A172 (cell line): ENCODE data around the gene CDH16. TPM values are rescaled to one million over a fixed set of nuclear protein-coding genes. Genes with fewer than 3 reads are reported as not detected.
"Not testable (repeated sequence)": the region's sequence is repeated elsewhere in the genome, so short reads cannot be mapped to it uniquely, and the experiment has no call there.

Source experiments
- DNase-seq: peaks from one replicate; pipeline ENCODE4 v3.0.0-alpha.2; 2015; ENCODE audit warnings: low spot score
- total RNA-seq: library from RNA; depleted of rRNA; stranded (reverse); fragments of >200 nt; shearing (Covaris generic); gene quantifications from 2 replicates; pipeline ENCODE4 v1.2.3, GENCODE V29; 2014

Gene CDH16
- total RNA-seq, 1 experiment from 2014 or later = not detected

- no peak for DNase-seq
Observed at GRCh38 chr16:66946974-66947301, 28.3 kb upstream of the CDH16 start.

GRCh38 chr16:66946541-66946940 is 27.9 kb upstream of the CDH16 start:
- DNase-seq = no peak

GRCh38 chr16:66945939-66946338 is 27.3 kb upstream of the CDH16 start:
- no peak for DNase-seq

GRCh38 chr16:66944971-66945370 is 26.3 kb upstream of the CDH16 start:
- not testable (repeated sequence) for DNase-seq

GRCh38 chr16:66944054-66944441 is 25.4 kb upstream of the CDH16 start:
- DNase-seq = no peak

GRCh38 chr16:66943426-66944053 is 24.9 kb upstream of the CDH16 start:
- DNase-seq = no peak

GRCh38 chr16:66942981-66943380 is 24.3 kb upstream of the CDH16 start:
- no peak for DNase-seq

GRCh38 chr16:66940236-66940635 is 21.6 kb upstream of the CDH16 start:
- DNase-seq = no peak

- no peak for DNase-seq
Observed at GRCh38 chr16:66939366-66939765, 20.7 kb upstream of the CDH16 start.

GRCh38 chr16:66937725-66938337 is 19.1 kb upstream of the CDH16 start:
- DNase-seq = no peak

GRCh38 chr16:66936889-66937554 is 18.3 kb upstream of the CDH16 start:
- no peak for DNase-seq

GRCh38 chr16:66936462-66936861 is 17.8 kb upstream of the CDH16 start:
- DNase-seq = no peak

- peak; percentile 47 for DNase-seq
Observed at GRCh38 chr16:66935314-66936011, 16.8 kb upstream of the CDH16 start, which contains the start of gene CES2. Gene CES2, plus strand, starts transcription at chr16:66935516. Its CDS starts 120 bp downstream, at chr16:66935636.

- not testable (repeated sequence) for DNase-seq
Observed at GRCh38 chr16:66934839-66935313, 16.2 kb upstream of the CDH16 start.

- DNase-seq = peak; percentile 59
Observed at GRCh38 chr16:66934138-66934838, 15.6 kb upstream of the CDH16 start, which contains the start of gene CIAO2B. Gene CIAO2B, minus strand, starts transcription at chr16:66934402. Its CDS starts 38 bp downstream, at chr16:66934364.

GRCh38 chr16:66933776-66934137 is 15.1 kb upstream of the CDH16 start:
- peak; percentile 26 for DNase-seq

- no peak for DNase-seq
Observed at GRCh38 chr16:66932076-66932475, 13.4 kb upstream of the CDH16 start.

GRCh38 chr16:66931665-66932064 is 13.0 kb upstream of the CDH16 start:
- DNase-seq = no peak

- peak; percentile 69 for DNase-seq
Observed at GRCh38 chr16:66930189-66930588, 11.5 kb upstream of the CDH16 start.

GRCh38 chr16:66928702-66929388 is 10.2 kb upstream of the CDH16 start:
- DNase-seq = peak; percentile 63
